ENCODE data around the gene SMG5. TPM values are rescaled to one million over a fixed set of nuclear protein-coding genes. Genes with fewer than 3 reads are reported as not detected.

SMG5 gene
- total and polyA plus RNA-seq, 2 donors (not counting 1 experiment from before 2014, with no cell fraction given) = 53.5 to 77.0 TPM

GRCh38 chr1:156257711-156258110 is 24.9 kb downstream of the SMG5 start:
- Histone ChIP-seq H3K27me3 (replicated peaks in 1 of 4; ENCODE audit: control extremely low read depth in 1 of 4, control insufficient read depth in 3 of 4, insufficient read depth in 4 of 4, low read length in 3 of 4) (no peaks in the 10 kb centered on the region), H3K79me2 (ENCODE audit: control insufficient read depth, insufficient read depth, low read length) (no peaks in the 10 kb centered on the region), H3K4me3 (ENCODE audit: control extremely low read depth in 1 of 5, extremely low read depth in 1 of 5, insufficient read depth in 1 of 5, low read depth in 2 of 5, low read length in 4 of 5) (no peak overlapping the region), H3K27ac (ENCODE audit: low read length in 2 of 2) (no peak overlapping the region), H4K20me1 (ENCODE audit: control insufficient read depth, insufficient read depth, low read length, poor library complexity, severe bottlenecking) (no peaks in the 10 kb centered on the region), H3K36me3 (replicated peaks in 1 of 2; ENCODE audit: control extremely low read depth in 1 of 2, control insufficient read depth in 1 of 2, extremely low read depth in 1 of 2, insufficient read depth in 2 of 2, low read length in 1 of 2) (peaks cover 7 to 78% of the 10 kb centered on the region in 2 experiments), H3K9me3 (ENCODE audit: control extremely low read depth in 1 of 3, control insufficient read depth in 2 of 3, insufficient read depth in 1 of 3, low read length in 2 of 3) (no peaks in the 10 kb centered on the region), H3K4me1 (ENCODE audit: control insufficient read depth in 2 of 2, insufficient read depth in 2 of 2, low read length in 2 of 2) (no peaks in the 10 kb centered on the region), H2AFZ (ENCODE audit: insufficient read depth, low read depth, low read length, poor library complexity, severe bottlenecking) (no peak overlapping the region), H3K4me2 (replicated peaks; ENCODE audit: low read depth, low read length, poor library complexity, severe bottlenecking) (no peak overlapping the region), H3K9ac (ENCODE audit: low read length) (no peak overlapping the region)
- ChIA-PET POLR2A (no interaction called here), CTCF (no interaction called here)
- ATAC-seq (ENCODE audit: low read depth) (no peak), DNase-seq (no peak)
- 80% methylated on average over 2 of the region's 2 CpGs for WGBS (ENCODE audit: insufficient coverage)
- TF ChIP-seq EZH2 (IDR thresholded peaks at IDR 0.05; ENCODE audit: borderline replicate concordance, insufficient read depth, low read depth, low read length, poor library complexity, severe bottlenecking) (no peak), CTCF (IDR thresholded peaks at IDR 0.05) (no peak)
- no peaks in the 10 kb centered on the region for H3K27me3 Mint-ChIP-seq
- no peaks in the 10 kb centered on the region for H3K4me1 Mint-ChIP-seq
- intact Hi-C loops (cut with micrococcal nuclease) = no loop called here
- H3K9me3 Mint-ChIP-seq (ENCODE audit: insufficient read depth) = no peaks in the 10 kb centered on the region
- no peak overlapping the region for H3K27ac Mint-ChIP-seq
- no peak overlapping the region for H3K4me3 Mint-ChIP-seq

- WGBS (ENCODE audit: insufficient coverage) = 92% methylated on average over 3 of the region's 3 CpGs
- Mint-ChIP-seq H3K4me3 (no peak overlapping the region), H3K9me3 (ENCODE audit: insufficient read depth) (no peaks in the 10 kb centered on the region), H3K27ac (no peak overlapping the region), H3K27me3 (no peaks in the 10 kb centered on the region), H3K4me1 (no peaks in the 10 kb centered on the region)
- Histone ChIP-seq H3K9me3 (ENCODE audit: control extremely low read depth in 1 of 3, control insufficient read depth in 2 of 3, insufficient read depth in 1 of 3, low read length in 2 of 3) (no peaks in the 10 kb centered on the region), H4K20me1 (ENCODE audit: control insufficient read depth, insufficient read depth, low read length, poor library complexity, severe bottlenecking) (no peaks in the 10 kb centered on the region), H2AFZ (ENCODE audit: insufficient read depth, low read depth, low read length, poor library complexity, severe bottlenecking) (no peak overlapping the region), H3K4me3 (ENCODE audit: control extremely low read depth in 1 of 5, extremely low read depth in 1 of 5, insufficient read depth in 1 of 5, low read depth in 2 of 5, low read length in 4 of 5) (no peak overlapping the region), H3K27me3 (replicated peaks in 1 of 4; ENCODE audit: control extremely low read depth in 1 of 4, control insufficient read depth in 3 of 4, insufficient read depth in 4 of 4, low read length in 3 of 4) (no peaks in the 10 kb centered on the region), H3K9ac (ENCODE audit: low read length) (no peak overlapping the region), H3K27ac (ENCODE audit: low read length in 2 of 2) (no peak overlapping the region), H3K36me3 (replicated peaks in 1 of 2; ENCODE audit: control extremely low read depth in 1 of 2, control insufficient read depth in 1 of 2, extremely low read depth in 1 of 2, insufficient read depth in 2 of 2, low read length in 1 of 2) (peaks cover 7 to 74% of the 10 kb centered on the region in 2 experiments), H3K4me2 (replicated peaks; ENCODE audit: low read depth, low read length, poor library complexity, severe bottlenecking) (no peak overlapping the region), H3K4me1 (ENCODE audit: control insufficient read depth in 2 of 2, insufficient read depth in 2 of 2, low read length in 2 of 2) (no peaks in the 10 kb centered on the region), H3K79me2 (ENCODE audit: control insufficient read depth, insufficient read depth, low read length) (no peaks in the 10 kb centered on the region)
- TF ChIP-seq EZH2 (IDR thresholded peaks at IDR 0.05; ENCODE audit: borderline replicate concordance, insufficient read depth, low read depth, low read length, poor library complexity, severe bottlenecking) (no peak), CTCF (IDR thresholded peaks at IDR 0.05) (no peak)
- ChIA-PET POLR2A (no interaction called here), CTCF (interaction anchor here (0.9 kb wide), 1 partner anchor 16 kb away, joined by 3 read pairs; no protein-coding TSS in a partner anchor)
- no peak for DNase-seq
- intact Hi-C loops (cut with micrococcal nuclease) = no loop called here
- no peak for ATAC-seq (ENCODE audit: low read depth)
Measured at GRCh38 chr1:156253634-156254033, 29.0 kb downstream of the SMG5 start.

Data from B cell (primary cell).